Nephron progenitor cell (in vitro differentiated cells): ENCODE data around the gene NUP93.
"Not testable (repeated sequence)": the region's sequence is repeated elsewhere in the genome, so short reads cannot be mapped to it uniquely, and the experiment has no call there.

Experiments used
- DNase-seq: peaks from one replicate; pipeline ENCODE4 v3.0.0; 2021
- H3K27ac Mint-ChIP-seq: 2 replicates; pipeline ENCODE4 v1.8.0; 2021; ENCODE audit warnings: mild to moderate bottlenecking, moderate library complexity, mixed read lengths
- H3K27me3 Mint-ChIP-seq: 2 replicates; pipeline ENCODE4 v1.8.0; 2021; ENCODE audit warnings: mild to moderate bottlenecking, low read depth, mixed read lengths; ENCODE audit not compliant: poor library complexity
- H3K36me3 Mint-ChIP-seq: 2 replicates; pipeline ENCODE4 v1.8.0; 2021; ENCODE audit warnings: low read depth, mixed read lengths
- H3K4me1 Mint-ChIP-seq: 2 replicates; pipeline ENCODE4 v1.8.0; 2021; ENCODE audit warnings: mixed read lengths
- H3K4me3 Mint-ChIP-seq: 2 replicates; pipeline ENCODE4 v1.8.0; 2021; ENCODE audit warnings: mild to moderate bottlenecking, moderate library complexity, mixed read lengths
- H3K9me3 Mint-ChIP-seq: 2 replicates; pipeline ENCODE4 v1.8.0; 2021; ENCODE audit warnings: mild to moderate bottlenecking, moderate library complexity, mixed read lengths
- CTCF ChIP-seq: fragments of 200-600 bp; sonication (generic); IDR thresholded peaks from 2 replicates; pipeline ENCODE4 v1.5.0; 2021; ENCODE audit warnings: antibody characterized with exemption

Gene NUP93

GRCh38 chr16:56882077-56882800 lies 152.3 kb downstream of the NUP93 start:
- no peak for TF ChIP-seq CTCF
- no peaks in the 10 kb centered on the region for H3K4me1 Mint-ChIP-seq
- H3K4me3 Mint-ChIP-seq = no peak overlapping the region
- H3K9me3 Mint-ChIP-seq = peaks cover 10% of the 10 kb centered on the region
- DNase-seq = no peak
- no peaks in the 10 kb centered on the region for H3K36me3 Mint-ChIP-seq
- H3K27me3 Mint-ChIP-seq = peaks cover 6% of the 10 kb centered on the region
- no peak overlapping the region for H3K27ac Mint-ChIP-seq

- no peak overlapping the region for H3K4me3 Mint-ChIP-seq
- peaks cover 10% of the 10 kb centered on the region for H3K9me3 Mint-ChIP-seq
- no peak overlapping the region for H3K27ac Mint-ChIP-seq
- peaks cover 6% of the 10 kb centered on the region for H3K27me3 Mint-ChIP-seq
- no peaks in the 10 kb centered on the region for H3K36me3 Mint-ChIP-seq
- TF ChIP-seq CTCF = no peak
- no peaks in the 10 kb centered on the region for H3K4me1 Mint-ChIP-seq
- no peak for DNase-seq
These were observed 153.7 kb downstream of the NUP93 start for GRCh38 chr16:56883586-56883985.

- DNase-seq = no peak
- Mint-ChIP-seq H3K27me3 (peaks cover 6% of the 10 kb centered on the region), H3K27ac (no peak overlapping the region), H3K4me3 (no peak overlapping the region), H3K4me1 (no peaks in the 10 kb centered on the region), H3K9me3 (peaks cover 10% of the 10 kb centered on the region), H3K36me3 (no peaks in the 10 kb centered on the region)
- no peak for TF ChIP-seq CTCF
These were observed 154.2 kb downstream of the NUP93 start for GRCh38 chr16:56884026-56884582.

- H3K36me3 Mint-ChIP-seq, DNase-seq, H3K27ac Mint-ChIP-seq, H3K9me3 Mint-ChIP-seq, H3K4me1 Mint-ChIP-seq, H3K4me3 Mint-ChIP-seq: not testable (repeated sequence)
- H3K27me3 Mint-ChIP-seq = peaks cover 12% of the 10 kb centered on the region
These were observed 155.0 kb downstream of the NUP93 start for GRCh38 chr16:56884929-56885328.

GRCh38 chr16:56885446-56886162 lies 155.7 kb downstream of the NUP93 start:
- TF ChIP-seq CTCF = no peak
- H3K27me3 Mint-ChIP-seq = peaks cover 10% of the 10 kb centered on the region

GRCh38 chr16:56886296-56886695 lies 156.4 kb downstream of the NUP93 start:
- peaks cover 2% of the 10 kb centered on the region for H3K4me1 Mint-ChIP-seq
- no peak for TF ChIP-seq CTCF
- no peak overlapping the region for H3K27ac Mint-ChIP-seq
- no peak overlapping the region for H3K4me3 Mint-ChIP-seq
- peaks cover 10% of the 10 kb centered on the region for H3K9me3 Mint-ChIP-seq
- H3K36me3 Mint-ChIP-seq = no peaks in the 10 kb centered on the region
- peaks cover 10% of the 10 kb centered on the region for H3K27me3 Mint-ChIP-seq
- DNase-seq = no peak

More at GRCh38 chr16:56885446-56886162, 155.7 kb downstream of the NUP93 start:
- no peak for DNase-seq
- no peak overlapping the region for H3K27ac Mint-ChIP-seq
- H3K36me3 Mint-ChIP-seq = no peaks in the 10 kb centered on the region
- no peak overlapping the region for H3K4me3 Mint-ChIP-seq
- peaks cover 10% of the 10 kb centered on the region for H3K9me3 Mint-ChIP-seq
- no peaks in the 10 kb centered on the region for H3K4me1 Mint-ChIP-seq
